GM21737 (cell line): ENCODE measurements around the gene HOXB9.

Source experiments
- ATAC-seq: cut with Tn5 transposase; IDR thresholded peaks from one replicate; pipeline ENCODE4 v1.9.1; 2021; ENCODE audit warnings: mild to moderate bottlenecking, moderate library complexity; ENCODE audit not compliant: unreplicated experiment

The HOXB9 gene

DNA sequence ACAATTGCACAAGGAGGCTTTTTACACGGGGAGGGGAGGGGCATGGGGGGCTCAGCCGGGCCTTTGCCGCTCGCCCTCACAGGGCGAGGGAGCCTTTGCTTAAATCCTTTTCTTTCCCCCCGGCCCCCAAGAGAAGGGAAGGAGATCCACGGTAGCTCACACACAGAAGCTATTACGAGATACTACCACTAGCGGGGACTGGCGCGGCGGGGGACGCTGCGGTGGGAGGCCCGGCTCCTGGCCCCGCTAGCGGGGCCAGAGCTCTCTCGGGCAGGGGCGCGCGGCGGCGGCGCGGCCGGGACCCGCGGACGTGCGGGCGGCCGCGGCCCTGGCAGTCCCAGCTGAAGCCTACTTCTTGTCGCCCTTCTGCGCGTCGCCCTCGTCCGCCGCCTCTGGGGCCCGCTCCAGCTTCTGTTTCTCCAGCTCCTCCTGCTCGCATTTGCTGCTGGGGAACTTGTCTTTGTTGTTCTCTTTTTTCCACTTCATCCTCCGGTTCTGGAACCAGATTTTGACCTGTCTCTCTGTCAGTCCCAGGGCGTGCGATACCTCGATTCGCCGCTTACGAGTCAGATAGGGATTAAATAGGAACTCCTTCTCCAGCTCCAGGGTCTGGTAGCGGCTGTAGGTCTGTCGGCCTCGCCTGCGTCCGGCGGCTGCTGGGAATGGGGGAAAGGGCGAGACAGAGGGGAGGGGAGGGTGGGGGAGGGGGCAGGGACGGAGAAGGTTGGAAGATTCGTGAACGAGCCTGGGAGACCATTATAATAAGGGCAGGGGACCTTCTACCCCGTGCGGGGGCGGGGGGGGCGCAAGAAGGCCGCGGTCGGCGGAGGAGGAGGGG lies 13.1 kb downstream of the HOXB9 start:
- no peak for ATAC-seq

DNA sequence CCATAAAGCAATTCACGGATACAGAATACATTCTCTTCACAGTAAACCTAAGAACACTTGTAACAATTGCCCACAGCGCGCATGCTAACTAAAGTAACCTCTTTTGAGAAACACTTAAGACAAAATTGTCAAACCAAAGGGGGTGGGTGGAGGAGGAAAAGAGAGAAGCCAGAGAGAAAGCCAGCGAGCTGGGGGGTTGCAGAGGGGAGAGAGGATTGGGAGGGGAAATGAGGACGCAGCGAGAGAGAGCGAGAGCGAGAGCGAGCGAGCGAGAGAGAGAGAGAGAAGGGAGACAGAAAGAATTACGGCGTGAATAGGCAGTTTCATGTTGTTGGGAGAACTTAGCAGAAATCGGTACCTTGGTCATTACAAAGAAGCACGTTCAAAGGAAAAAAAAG lies 13.7 kb downstream of the HOXB9 start:
- no peak for ATAC-seq

DNA sequence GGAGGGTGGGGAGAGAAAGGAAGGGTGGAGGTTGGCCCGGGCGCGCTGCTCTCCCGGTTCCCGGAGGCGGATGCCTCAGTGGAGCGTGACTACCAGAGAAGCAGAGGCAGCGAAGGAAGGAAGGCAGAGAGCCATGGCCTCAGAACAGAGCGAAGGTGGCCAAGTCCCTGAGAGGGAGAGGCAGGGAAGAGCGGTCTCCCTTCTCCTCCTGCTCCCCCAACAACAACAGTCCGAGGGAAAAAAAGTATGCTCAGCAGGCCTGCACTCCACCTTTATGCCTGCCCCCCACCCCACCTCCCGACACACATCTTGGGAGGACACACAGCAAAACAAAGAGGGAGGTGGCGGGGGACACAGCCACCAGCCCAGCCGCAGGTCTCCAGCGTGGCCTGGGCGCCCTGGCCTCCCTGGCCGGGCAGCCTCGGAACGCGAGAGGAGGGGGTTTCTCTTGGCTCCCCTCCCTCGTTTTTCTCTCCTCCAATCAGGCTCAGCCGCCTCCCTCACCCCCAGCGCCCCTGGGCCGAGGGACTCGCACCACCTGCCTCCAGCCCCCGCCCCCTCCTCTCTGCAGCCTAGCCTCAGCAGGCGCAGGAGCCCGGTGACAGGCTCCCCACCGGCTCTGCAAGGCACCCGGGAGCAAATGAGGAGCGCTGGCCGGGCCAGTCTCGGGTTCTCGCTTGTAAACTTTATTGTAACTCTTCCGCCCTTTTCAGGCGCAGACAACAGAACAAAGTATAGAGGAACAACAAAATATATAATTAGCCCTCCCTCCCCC lies 14.3 kb downstream of the HOXB9 start:
- ATAC-seq: no peak

DNA sequence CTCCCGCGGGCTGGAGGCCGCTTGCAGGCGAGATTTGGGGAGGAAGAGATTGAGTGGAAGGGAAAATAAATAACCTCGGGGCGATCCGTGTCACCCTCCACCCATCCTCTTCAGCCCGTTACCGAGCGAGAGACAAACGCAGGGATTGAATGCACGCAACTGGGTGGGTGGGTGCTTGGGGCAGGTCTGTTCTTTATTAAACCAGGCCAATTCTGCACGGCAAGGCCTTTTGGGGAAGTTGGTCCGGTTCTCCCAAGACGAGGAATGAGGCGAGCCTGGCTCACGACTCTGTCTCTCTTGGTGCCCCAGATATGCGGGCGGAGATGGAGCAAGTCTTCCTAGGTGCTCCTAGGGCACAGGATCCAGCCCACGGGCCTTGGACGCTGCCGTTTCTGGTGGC lies 14.9 kb downstream of the HOXB9 start:
- no peak for ATAC-seq

DNA sequence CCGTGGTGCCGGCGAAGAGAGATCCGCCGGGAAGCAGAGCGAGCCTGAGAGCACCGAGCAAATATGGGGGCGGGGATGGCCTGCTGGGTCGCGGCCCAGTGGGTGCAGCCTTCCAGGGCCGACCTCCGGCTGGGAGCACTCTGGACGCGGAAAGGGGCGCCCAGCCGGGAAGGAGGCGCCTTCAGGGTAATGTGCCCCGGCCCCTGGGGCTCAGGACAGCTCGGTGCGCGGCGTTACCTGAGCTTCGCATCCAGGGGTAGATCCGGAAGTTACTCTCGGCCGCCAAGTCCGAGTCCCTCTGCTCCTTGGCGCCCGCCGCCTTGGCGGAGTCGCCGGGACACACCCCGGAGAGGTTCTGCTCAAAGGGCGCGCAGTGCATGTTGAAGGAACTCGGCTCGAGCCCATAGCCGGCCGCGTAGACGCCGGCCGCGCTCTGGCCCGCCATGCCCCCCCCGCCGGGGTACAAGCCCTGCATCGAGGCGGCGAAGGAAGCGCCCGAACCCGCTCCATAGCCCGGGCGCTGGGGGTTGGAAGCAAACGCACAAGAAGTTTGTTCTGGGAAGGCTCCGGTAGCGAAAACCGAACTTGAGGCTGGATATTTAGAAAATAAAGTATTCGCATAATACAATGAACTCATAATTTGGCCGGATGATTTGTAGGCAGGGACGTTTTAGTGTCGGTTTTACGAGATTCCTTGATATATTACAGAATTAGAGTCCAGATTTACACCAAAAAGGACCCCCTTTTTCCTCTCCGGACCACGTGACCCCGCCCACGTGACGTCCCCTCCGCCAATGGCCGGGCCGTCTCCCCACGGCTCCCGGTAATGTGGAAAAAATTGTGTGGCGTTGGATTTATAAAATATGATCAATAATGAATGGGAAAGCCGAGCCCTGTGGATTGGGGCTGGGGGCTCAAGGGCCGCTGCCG lies 15.6 kb downstream of the HOXB9 start, which contains the start of gene HOXB7:
Gene HOXB7, minus strand, starts transcription at position 736 of the 930 bp plus-strand sequence. Its CDS starts 99 bp downstream, at position 637.
- ATAC-seq: no peak

DNA sequence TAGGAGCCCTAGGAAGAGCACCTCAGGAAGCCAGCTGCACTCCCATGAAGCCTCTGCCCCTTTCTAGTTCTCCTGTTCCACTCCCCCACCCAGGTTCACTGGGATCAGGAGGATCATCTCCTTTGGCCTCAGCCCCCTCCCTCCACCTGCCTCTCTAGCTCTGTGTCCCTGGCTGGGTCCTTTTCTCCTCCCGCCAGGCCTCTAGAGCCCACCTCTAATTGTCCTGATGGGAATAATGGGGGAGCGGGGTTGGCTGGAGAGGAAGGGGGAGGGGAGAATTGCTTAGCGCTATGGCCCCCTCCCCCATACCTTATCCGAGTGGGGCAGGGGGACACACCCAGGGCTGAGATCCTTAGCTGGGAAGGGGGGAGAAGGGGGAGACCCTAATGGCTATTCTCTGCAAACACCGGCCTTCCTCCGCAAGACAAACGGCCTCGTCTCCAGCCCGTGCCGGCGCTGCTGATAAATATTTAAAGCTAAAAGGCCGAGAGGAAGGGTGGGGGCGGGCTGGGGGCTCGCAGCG lies 16.3 kb downstream of the HOXB9 start:
- no peak for ATAC-seq

DNA sequence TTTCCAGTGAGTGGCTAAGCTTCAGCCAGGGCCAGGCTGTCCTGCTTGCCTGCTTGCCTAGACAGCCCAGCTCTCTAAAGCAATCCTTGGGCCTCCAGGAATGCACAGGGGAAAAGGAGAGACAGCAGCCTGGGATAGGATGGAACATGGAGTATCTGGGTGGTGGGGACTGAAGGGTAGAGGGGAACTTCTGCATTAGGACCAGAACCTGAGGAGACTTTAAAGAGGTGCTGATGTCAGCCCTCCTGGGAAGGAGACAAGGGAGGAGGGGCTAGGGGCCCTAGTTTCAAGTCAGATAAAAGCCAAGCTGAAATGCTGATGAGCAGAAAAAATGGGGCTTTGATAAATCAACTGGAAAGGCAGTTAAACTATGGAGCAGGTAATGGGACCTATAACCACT lies 17.1 kb downstream of the HOXB9 start:
- no peak for ATAC-seq

DNA sequence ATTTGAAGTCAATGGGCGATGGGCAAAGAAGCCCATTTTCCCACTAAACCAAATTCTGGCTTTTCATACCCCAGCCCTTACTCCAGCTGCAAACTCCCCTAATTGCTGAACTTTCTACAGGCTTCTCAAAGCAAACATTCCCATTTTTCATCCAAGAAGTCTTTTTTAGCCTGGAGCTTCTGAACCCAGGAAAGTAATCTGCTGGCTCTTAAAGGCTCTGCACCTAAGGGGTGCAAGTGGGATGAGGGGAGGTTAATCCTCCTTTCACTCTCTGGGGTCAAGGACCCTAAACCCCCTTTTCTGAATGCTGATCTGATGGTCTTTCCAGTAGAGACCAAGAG lies 17.7 kb downstream of the HOXB9 start:
- ATAC-seq: no peak

DNA sequence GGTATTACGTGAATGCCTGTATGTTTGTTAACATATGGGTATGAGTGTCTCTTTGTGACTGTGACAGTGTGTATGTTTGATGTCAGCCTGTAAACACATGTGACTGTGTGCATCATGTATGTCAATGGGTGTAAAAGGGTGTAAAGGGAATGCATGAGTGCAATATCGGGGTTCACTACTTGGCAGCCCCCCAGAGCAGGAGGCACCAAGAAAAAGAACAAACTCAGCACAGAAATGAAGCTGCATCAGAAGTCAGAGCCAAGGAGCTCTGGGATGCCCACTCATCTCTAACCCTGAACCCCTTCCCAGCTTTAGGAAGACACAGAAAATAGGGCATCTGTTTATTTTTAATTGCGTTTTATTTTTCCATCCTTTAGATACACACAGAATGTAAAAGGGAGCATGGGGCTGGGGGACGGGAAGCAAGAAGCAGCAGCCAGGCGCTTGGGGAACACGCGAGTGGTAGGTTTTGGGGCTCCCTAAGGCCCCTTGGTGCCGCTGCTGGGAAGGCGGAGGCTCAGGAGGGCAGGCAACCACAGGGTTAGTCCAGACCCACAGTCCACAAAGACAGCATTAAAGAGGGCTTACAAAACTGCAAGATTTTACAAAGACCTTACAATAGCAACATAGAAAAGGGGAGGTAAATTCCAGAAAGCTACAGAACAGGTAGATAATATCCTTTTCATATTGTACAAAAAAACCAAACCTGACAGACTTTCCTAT lies 19.1 kb downstream of the HOXB9 start:
- ATAC-seq: no peak

DNA sequence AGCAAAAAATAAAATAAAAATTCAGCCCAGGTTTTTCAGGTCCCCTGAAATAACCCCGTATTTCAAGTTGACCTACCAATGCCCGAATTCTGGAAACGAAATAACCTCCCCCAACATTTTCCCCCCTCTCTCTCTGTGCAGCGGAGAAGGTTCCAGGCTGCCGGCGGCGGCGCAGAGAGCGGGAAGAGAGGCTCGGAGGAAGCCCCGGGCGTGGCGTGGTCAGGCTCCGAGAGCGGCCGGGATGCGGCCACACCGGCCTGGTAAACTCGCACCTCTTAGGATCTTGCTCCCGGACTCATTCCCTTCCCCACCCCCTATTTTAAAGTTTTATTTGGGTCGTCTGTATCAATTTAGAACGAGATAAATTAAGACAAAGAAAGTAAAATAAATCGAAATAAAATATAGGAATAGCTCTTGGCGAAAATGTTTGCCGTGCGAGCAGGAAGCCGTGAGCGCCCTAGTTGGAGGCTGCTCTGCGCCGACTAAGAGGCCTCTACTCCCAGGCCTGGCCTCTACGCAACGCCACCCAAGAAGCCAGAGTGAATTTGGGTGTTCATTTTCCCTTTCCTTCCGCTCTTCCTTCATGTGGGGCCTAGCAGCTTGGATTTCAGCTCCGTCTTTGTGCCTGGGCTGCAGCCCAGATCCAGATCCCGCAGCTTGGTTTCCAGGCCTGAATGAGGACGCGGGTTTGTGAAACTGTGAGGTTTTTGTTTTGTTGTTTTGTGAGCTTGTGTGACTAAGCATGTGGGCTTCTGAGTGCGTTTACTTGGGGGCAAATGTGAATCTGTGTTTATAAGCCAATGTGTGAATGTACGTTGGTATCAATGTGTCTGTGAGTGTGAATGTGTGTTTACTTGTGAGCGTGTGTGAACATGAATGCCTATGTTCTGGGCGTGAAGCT lies 19.9 kb downstream of the HOXB9 start:
- ATAC-seq: no peak

DNA sequence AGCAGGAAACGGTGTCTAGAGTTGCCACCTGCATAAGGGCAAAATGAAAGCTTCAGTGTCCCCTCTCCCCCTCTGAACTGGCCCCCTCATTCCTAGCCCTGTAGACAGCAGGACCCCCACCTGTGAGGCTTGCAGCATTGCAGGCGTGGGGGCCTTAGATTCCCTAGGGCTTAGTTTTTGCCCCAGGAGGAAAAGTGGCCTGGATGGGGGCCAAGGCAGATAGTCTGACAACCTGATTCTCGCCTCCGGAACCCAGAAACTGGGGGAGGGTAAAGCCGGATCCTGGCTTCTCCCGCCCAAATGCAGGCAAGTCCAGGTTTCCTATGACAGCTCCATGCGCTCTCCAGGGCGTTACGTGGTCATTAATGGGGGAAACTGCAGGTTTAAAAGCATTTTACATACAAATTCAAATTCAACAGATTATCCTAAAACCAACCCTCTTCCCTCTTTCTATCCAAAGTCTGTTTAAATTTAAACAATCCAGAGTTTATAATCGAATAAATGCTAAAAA lies 20.7 kb downstream of the HOXB9 start:
- ATAC-seq: no peak

DNA sequence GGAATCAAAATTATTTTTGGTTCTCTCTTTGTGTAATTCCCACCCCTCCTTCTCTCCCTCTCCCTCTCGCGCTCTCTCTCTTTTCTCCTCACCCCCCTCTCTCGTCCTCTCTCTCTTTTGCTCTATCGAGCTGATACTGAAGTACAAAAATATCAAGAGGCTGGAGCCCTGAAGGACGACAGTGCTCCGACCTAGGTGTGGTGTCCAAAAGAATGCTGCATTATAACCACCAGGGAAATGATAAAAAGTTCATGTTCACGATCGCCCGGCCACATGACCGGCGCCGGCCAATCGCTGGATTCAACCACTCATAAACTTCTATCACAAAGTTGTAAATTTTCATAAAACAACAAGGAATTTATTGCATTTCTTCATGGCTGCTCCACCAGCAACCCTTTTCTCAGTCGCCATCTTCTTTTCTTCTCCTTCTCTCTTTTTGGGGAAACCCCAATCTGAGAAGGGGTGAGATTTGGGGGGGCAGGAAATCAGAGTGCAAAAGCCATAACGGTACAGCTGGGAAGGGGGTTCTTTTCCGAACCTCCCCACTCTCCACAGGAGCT lies 21.3 kb downstream of the HOXB9 start, which contains the start of gene HOXB6:
Gene HOXB6, minus strand, starts transcription at position 217 of the 560 bp plus-strand sequence. CDS start 6,836 bp downstream, outside the sequence.
- no peak for ATAC-seq

DNA sequence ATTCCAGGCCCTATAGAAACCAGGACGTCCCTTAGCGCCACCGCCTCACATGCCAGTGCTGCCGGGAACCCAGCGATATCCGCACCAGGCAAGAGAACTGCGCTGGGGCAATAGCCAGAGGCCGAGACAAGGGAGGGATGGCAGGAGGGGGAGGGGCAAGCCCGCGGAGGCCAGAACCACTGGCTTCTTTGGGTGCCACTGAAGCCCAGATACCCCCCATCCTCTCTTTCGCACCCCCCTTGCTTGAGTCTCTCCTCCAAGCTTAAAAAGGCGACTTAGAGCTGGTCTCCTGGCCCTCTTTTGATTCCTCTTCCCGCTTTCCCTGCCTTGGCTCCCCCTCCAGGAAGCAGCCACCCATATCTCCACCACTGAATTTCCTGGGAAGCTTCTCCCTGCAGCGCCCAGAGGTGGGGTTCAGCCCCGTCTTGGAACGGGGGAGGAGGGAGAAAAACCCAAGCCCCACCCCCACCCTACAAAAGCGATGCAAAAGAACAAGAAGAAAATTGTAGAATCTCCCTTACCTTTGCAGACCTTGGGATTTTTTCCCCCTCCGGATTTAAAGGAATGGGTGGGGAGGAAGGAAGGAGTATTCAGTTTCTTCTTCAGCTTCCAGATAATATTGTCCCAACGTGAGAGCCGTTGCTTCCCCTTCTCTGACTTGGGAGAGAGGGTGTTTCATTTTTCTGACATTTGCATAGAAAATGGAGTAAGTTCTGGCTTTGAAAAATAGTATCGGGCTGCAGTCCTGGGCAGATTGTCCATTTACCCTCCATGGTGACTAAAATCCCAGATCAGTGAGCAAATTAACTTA lies 22.0 kb downstream of the HOXB9 start:
- no peak for ATAC-seq

DNA sequence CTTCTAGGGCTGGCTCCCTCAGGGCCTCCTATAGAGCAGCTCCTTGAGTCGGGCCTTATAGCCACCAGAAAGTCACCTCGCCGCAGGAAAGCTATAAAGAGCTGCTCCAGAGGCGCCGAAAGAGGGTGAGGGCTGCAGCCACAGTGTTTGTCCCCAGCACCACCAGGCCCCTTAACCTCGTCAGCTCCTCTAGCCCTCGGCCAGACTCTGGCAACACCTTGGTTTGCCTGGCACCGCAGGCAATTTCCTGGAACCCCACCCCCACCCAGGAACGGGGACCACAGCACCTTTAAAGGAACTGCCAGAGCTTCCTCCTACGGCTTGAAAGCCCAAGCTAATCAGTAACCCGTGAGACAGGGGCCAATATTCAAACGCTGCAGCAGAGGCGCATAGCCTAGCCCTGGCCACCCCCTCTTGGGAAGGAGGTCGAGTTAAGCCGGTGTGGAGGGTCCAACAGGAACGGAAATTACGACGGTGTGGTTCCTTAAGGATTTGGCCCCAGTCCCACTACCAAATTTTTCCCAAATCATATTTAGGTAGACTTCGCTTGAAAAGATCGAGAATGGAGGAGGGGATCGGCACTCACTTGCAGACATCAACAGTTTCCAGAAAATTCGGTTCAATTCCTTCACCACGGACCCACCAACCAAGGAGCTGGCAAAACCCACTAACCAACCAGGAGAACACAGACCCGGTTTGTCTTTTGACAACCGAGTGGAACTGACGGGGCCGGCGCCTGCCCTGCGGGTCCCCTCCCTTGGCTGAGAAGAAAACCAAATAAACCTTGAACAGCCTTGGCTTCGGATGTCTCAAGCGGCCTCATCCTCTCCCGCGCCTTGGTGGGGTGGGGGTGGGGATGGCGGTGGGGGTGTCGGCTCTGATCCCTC lies 24.4 kb downstream of the HOXB9 start:
- ATAC-seq: no peak

DNA sequence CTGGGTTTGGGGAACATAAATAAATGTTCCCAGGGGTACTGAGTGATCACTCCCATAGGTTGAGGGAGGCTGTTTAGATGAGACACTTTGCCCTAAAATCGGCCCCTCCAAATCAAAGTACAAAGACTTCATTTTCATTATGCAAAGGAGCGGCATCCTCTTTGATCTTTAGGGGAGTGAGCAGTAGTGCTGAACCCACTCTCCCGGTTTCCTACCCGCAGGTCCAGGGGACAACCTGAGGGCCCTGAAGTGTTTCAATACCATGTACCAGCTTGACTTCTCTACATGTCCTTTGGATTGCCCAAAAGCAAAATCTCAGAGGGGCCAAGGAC lies 25.0 kb downstream of the HOXB9 start:
- ATAC-seq: no peak

DNA sequence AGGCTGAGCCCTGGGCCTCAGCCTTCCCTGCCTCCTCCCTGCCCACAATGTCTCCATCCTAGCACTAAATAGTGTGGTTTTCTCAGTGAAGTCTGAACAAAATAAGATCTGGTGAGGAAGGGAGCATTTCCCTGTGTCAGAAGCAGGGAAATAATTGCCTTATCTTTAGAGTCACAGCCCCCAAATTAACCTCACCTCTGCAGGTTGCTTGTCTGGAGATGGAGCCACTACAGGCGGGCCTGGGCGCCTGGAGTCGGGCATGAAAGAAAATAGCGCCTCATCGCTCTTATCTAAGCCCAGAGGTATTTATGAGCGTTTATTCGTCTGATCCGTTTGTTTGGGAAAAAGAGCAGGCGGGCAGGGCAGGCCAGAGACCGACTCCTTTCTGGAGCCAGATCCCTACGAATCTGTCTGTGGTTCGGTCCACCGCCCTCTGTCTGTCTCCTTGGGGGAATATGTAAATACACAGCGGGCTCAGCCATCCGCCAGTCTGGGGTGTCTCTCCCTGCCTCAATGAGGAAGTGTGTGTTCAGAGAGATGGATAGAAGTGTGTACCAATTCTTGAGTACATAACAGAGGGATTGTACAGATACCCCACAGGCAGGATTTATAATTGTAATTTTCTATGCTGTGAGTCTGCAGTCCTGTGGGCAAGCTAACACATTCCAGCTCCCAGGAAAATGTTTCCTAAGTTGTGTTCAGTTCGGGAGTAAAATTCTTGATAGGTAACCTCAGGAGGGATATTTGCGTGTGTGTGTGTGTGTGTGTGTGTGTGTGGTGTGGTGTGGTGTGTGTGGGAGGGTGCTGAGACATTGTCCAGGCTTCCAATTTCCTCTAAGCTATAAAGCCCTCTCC lies 25.7 kb downstream of the HOXB9 start:
- no peak for ATAC-seq
